HFF-Myc (cell line): Measurements from ENCODE around the gene MUC6.

ENCODE experiments used
- DNase-seq: peaks from one replicate; pipeline ENCODE4 v3.0.0-alpha.2; 2011; ENCODE audit warnings: low read depth; ENCODE audit errors: extremely low read depth
- H3K4me3 ChIP-seq: replicated peaks from 2 replicates; pipeline ENCODE4 v1.5.1; 2011; ENCODE audit warnings: low read depth, mild to moderate bottlenecking, control low read depth, low read length
- TF ChIP-seq, protein P1 (sequence below): IDR thresholded peaks from 2 replicates; pipeline ENCODE4 v1.5.1; 2012; ENCODE audit warnings: mild to moderate bottlenecking, low read depth, low read length, control low read depth; ENCODE audit errors: missing control alignments

MUC6 gene

GRCh38 chr11:986270-986951 lies 50.1 kb downstream of the MUC6 start:
- DNase-seq = no peak
- no peak overlapping the region for H3K4me3 ChIP-seq
- TF ChIP-seq, protein P1, sequence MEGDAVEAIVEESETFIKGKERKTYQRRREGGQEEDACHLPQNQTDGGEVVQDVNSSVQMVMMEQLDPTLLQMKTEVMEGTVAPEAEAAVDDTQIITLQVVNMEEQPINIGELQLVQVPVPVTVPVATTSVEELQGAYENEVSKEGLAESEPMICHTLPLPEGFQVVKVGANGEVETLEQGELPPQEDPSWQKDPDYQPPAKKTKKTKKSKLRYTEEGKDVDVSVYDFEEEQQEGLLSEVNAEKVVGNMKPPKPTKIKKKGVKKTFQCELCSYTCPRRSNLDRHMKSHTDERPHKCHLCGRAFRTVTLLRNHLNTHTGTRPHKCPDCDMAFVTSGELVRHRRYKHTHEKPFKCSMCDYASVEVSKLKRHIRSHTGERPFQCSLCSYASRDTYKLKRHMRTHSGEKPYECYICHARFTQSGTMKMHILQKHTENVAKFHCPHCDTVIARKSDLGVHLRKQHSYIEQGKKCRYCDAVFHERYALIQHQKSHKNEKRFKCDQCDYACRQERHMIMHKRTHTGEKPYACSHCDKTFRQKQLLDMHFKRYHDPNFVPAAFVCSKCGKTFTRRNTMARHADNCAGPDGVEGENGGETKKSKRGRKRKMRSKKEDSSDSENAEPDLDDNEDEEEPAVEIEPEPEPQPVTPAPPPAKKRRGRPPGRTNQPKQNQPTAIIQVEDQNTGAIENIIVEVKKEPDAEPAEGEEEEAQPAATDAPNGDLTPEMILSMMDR = no peak

GRCh38 chr11:985848-986247 lies 50.7 kb downstream of the MUC6 start:
- H3K4me3 ChIP-seq = no peak overlapping the region

DNA sequence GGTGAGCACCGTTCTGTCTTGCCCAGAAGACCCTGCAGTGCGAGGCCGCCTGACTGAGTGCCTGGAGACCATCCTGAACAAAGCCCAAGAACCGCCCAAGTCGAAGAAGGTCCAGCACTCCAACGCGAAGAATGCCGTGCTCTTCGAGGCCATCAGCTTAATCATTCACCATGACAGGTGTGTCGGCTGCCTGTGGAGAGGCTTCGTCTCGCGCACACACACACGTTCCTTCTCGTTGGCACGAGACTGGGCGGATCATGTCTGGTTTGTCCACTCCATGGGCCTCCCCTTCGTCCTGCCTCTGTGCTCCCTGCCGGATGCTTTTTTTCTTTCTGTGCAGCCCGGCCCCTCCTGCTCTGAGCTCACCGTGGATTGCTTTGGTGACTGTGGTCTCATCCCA lies 51.1 kb downstream of the MUC6 start:
- no peak overlapping the region for H3K4me3 ChIP-seq
- DNase-seq = no peak
- TF ChIP-seq, protein P1 = no peak

More at GRCh38 chr11:985848-986247, 50.7 kb downstream of the MUC6 start:
- TF ChIP-seq, protein P1 = no peak
- no peak for DNase-seq

DNA sequence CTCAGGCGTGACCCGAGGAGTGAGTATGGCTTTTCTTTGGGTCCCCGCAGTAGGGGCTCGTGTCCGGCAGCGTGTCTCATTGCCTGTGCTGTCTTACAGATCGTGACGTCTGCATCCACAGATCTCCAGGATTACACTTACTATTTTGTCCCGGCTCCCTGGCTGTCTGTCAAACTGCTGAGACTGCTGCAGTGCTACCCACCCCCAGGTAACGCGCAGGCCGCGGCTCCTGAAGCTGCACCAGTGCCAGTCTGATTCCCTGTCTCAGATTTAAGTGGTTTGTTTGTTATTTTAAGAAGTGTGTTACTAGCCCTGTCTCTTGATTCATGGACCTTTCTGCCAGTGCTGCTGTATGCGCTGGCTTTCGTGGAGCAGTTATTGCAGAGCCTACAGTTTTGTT lies 52.0 kb downstream of the MUC6 start:
- H3K4me3 ChIP-seq = no peak overlapping the region
- TF ChIP-seq, protein P1 = no peak
- no peak for DNase-seq

DNA sequence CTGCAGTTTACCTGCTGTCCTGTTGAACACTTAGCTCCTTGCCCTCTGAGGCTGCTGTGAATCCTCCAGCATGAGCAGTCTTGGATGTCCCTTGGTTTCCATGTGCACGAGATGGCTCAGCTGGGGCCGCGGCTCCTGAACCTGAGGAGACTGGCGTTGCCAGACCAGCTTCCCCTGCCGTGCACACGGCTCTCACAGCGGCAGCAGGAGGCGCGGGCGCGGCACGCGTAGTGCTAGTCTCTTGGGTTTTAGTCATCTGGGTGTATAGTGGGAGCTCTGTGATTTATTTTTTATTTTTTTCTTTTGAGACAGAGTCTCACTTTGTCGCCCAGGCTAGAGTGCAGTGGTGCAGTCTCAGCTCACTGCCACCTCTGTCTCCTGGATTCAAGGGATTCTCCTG lies 54.8 kb downstream of the MUC6 start:
- TF ChIP-seq, protein P1 = no peak
- DNase-seq = no peak
- H3K4me3 ChIP-seq = no peak overlapping the region

- TF ChIP-seq, protein P1 = no peak
- no peak overlapping the region for H3K4me3 ChIP-seq
- DNase-seq = no peak
Observed at GRCh38 chr11:980438-981357, 55.8 kb downstream of the MUC6 start.
